ENCODE results near the gene WASHC3.
"Not testable (repeated sequence)": the region's sequence is repeated elsewhere in the genome, so short reads cannot be mapped to it uniquely, and the experiment has no call there.

The WASHC3 gene, protein sequence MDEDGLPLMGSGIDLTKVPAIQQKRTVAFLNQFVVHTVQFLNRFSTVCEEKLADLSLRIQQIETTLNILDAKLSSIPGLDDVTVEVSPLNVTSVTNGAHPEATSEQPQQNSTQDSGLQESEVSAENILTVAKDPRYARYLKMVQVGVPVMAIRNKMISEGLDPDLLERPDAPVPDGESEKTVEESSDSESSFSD

DNA sequence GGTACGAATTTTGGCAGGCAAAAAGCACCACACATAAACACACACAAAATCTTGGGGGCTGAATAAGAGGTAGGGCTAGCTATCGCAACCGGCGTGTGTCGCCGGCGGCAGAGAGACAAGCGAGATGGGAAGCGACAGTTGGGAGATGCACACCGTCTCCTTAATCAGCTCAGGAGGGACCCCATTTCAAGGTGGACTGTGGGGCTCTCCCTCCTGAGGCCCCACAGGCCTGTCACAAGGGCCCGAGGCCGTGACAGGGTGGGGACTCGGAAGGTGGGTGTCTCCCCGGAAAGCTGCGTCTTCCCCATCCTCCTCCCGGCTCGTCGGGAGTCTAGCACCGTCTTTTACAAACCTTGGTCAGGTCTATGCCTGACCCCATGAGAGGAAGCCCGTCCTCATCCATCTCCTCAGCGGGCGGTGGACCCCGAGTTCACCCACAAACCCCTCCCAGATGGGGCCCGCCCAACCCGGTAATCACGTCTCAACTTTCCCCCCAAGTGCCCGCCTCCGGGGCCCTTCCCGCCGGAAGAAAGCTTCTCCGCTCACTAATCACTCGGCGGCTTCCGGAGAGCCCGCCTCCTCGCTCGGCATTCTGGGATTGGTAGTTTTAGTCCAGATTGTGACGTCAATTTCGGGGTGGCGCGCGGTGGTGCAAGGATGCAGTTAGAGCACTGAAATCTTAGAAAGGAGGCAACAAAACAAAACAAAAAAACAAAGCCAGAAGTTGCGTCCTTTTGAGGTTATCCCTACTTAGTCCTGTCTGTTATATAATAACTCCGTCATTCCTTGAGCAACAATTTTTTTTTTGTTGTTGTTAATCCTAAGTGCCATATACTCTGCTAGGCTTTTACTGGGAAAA, at the start of gene WASHC3:
Gene WASHC3, minus strand, starts transcription at position 432 of the 859 bp plus-strand sequence. Its CDS starts 29 bp downstream, at position 403.
- peak; percentile 93 for DNase-seq

DNA sequence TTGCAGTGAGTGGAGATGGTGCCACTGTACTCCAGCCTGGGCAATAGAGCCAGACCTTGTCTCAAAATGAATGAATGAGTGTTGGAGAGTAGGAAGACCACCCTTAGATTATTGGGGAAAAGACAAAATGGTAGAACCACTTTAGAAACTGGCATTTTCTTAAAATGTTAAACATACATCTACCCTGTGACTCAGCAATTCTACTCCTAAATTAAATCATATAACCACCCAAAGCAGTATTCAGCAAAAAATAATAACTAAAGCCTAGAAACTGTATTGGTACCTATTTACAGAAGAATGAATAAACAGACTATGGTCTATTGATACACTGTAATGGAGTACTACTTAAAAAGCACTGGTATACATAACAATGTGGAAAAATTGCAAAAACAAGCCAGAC, 49.0 kb upstream of the WASHC3 start:
- no peak for DNase-seq

GRCh38 chr12:102107970-102108369, 46.2 kb upstream of the WASHC3 start:
- DNase-seq, result no peak

- no peak for DNase-seq
Observed at GRCh38 chr12:102106905-102107304, 45.1 kb upstream of the WASHC3 start.

GRCh38 chr12:102096855-102097254, 35.1 kb upstream of the WASHC3 start:
- DNase-seq, result no peak

DNA sequence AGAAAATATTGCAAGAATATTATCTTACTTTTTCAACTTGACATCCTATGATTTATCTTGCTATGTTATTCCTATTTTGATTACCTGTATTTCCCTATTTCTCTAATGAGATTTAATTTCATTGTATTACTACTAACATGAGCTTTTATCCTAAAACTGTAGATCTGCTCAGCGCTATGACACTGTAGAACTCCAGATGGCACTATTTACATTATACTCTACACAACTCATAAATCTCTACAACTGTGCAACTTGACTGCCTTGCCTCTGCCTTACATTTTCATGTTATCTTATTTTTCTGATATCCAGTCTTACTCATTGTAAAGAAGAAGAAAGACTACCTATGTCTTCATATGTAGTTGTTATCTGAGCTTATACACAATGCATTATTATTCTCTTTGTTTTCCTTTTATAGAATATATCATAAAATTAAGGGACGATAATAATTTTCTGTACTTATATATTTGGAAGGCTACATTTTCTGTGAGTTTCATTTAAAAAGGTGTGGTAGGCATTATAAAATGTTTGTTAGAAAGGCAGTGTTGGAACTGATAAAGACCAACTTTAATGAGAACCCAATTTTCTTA, 34.0 kb upstream of the WASHC3 start:
- DNase-seq, result no peak

GRCh38 chr12:102093319-102093718, 31.5 kb upstream of the WASHC3 start:
- DNase-seq, result no peak

DNA sequence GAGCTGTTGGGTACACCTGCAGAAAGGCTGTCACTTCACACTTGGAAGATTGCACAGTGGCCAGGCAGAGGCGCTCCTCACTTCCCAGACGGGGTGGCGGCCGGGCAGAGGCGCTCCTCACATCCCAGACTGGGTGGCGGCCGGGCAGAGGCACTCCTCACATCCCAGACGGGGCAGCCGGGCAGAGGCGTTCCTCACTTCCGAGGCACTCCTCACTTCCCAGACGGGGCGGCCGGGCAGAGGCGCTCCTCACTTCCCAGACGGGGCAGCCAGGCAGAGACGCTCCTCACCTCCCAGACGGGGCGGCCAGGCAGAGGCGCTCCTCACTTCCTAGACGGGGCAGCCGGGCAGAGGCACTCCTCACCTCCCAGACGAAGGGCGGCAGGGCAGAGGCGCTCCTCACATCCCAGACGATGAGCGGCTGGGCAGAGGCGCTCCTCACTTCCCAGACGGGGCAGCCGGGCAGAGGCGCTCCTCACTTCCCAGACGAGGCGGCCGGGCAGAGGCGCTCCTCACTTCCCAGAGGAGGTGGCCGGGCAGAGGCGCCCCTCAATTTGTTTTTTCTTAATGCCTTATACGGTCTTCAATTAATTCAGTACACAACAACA, 27.5 kb upstream of the WASHC3 start:
- not testable (repeated sequence) for DNase-seq

GRCh38 chr12:102080842-102081241, 19.1 kb upstream of the WASHC3 start:
- no peak for DNase-seq

- not testable (repeated sequence) for DNase-seq
Observed at GRCh38 chr12:102072092-102072491, 10.3 kb upstream of the WASHC3 start.

DNA sequence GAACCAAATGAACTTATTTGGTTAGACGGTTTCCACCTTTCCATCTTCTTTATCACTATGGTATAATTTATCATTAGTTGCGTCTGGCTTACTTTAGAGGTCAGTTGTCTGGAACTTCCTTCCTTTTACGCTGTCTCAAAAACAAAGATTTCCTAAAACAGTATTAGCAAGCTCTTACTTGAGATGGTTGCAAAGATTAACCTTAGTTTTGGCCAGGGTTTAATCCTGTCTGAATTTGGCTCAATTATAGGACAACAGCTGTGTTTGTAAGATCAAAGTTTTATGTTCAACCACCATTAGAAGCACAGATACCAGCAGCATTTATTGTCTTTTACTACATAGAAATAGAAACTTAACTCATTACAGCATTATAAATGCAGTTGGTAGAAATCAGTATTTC, 7.9 kb upstream of the WASHC3 start:
- DNase-seq, result no peak

- DNase-seq, result no peak
Observed at GRCh38 chr12:102067574-102068258, 5.9 kb upstream of the WASHC3 start.

DNA sequence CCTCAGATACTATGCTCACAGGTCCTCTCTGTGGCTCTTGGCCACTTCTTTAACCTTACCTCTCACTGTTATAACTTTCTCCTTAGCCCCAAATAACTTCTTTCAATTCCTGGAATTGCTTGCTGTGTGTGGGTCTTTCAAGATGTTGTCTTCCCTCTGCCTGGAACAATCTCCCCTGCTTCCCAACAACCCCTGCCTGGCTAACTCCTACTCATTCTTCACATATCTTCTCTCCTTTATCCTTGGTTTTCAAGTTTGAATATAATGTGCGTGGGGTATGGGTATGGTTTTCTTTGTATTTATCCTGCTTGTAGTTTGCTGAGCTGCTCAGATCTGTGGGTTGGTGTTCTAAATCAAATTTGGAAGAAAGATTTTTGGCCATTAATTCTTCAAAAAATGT, 2.7 kb upstream of the WASHC3 start:
- DNase-seq, result no peak

GRCh38 chr12:102063069-102063468, 1.3 kb upstream of the WASHC3 start:
- no peak for DNase-seq

GRCh38 chr12:102062419-102062806, 622 bp upstream of the WASHC3 start:
- DNase-seq, result no peak

GRCh38 chr12:102061096-102061559, 663 bp downstream of the WASHC3 start:
- no peak for DNase-seq

- DNase-seq, result no peak
Observed at GRCh38 chr12:102059343-102059742, 2.4 kb downstream of the WASHC3 start.

DNA sequence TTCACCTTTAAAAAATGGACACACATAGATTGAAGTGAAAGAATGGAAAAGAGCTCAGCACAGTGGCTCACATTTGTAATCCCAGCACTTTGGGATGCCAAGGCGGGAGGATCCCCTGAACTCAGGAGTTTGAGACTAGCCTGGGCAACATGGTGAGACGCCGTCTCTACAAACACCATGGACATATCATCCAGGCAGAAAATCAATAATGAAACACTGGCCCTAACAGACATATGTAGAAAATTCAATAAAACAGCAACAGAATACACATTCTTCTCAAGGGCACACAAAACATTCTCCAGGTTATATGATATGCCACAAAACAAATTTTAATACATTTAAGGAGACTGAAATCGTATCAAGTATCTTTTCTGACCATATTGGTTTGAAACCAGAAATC, 7.4 kb downstream of the WASHC3 start:
- DNase-seq, result no peak

GRCh38 chr12:102053062-102053349, 8.8 kb downstream of the WASHC3 start:
- no peak for DNase-seq

DNA sequence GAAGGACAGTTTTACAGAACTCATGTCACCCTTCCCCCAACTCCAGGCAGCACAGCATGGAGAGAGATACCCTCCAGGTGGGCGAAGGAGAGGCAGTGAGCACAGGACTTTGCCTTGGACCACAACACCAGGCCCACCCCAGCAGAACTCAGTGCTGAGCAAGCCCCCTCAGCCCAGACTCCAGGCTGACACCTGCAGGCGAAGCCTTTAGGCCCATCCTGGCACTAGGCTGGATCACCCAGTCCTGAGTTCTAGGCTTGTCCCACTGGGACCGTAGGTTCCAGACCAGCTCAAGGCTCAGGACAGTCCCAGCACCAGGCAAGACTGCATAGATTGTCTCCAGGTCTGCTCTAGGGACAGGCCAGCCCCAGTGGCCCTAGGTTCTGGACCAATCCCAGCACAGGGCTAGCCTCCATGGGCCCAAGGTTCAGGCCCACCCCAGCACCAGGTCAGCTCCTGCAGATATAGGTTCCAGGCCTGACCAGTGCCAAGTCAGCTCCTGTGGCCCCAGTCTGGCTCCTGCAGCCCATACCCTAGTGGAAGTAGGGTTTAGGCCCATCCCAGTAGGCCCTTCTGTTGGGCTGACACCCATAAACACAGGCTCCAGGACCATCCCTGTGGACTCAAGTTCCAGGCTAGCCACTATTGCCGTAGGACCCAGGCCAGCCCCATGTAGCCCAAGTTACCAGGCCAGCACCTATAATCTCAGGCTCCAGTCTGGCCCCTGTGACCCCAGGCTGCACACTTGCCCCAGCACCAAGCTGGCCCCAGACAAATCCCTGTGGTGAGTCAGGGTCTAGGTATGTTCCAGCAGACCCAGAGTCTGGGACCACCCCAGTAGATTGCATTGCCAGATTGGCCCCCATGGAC, 9.4 kb downstream of the WASHC3 start:
- DNase-seq, result no peak

DNA sequence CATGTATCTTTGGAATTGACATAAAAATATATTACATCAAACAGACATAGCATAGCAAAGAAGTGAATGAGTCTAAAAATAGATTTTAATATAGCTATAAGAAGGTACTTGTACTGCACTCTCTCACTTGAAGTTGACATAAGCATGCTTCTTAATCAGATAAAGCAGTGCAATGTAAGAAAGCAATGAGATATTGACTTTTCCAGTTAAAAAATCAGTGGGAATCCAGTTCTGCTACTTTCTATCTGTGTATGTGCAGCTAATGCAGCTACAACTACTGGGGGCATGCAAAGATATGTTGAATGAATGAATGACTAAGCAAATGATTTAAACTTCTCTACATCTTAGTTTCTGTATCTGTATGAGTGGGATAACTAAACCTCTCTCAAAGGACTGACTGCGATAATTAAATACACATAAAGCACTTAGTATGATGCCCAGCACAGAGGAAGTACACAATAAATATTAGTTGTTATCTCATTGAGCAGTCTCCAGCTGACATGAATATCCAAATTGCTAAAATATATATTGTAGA, 10.3 kb downstream of the WASHC3 start:
- no peak for DNase-seq

All from CD4-positive, alpha-beta T cell treated with Interferon gamma for 1 hour (primary cell).